K562 (cell line): ENCODE data around the gene PIH1D1. TPM values are rescaled to one million over a fixed set of nuclear protein-coding genes. Genes with fewer than 3 reads are reported as not detected.
A peak's percentile ranks its signal among the peaks of the same experiment; 100 is the strongest.

ENCODE experiments used
- ELF4 ChIP-seq: fragments of 450-650 bp; formaldehyde crosslinking; IDR thresholded peaks from 2 replicates; pipeline ENCODE4 v1.4.0; 2022; ENCODE audit warnings: missing genetic modification characterization
- GMEB1 ChIP-seq: fragments of 250-450 bp; sonication (Bioruptor Pico); IDR thresholded peaks from 2 replicates; pipeline ENCODE4 v1.4.0; 2020; ENCODE audit warnings: mild to moderate bottlenecking
- JUNB ChIP-seq: fragments of 450-650 bp; formaldehyde crosslinking; conservative IDR thresholded peaks from 2 replicates; pipeline ENCODE4 v1.4.0; 2020; ENCODE audit warnings: mild to moderate bottlenecking
- KAT7 ChIP-seq: sonication (generic); formaldehyde crosslinking; IDR thresholded peaks from 2 replicates; pipeline ENCODE4 v1.8.0; 2022; ENCODE audit warnings: missing genetic modification reagents, mild to moderate bottlenecking, borderline replicate concordance
- TBL1XR1 ChIP-seq, 2 experiments: IDR thresholded peaks; 2 replicates each; pipeline ENCODE4 v1.6.1; 2012; ENCODE audit warnings: improper control_type of control experiment in 2 of 2, low read length in 2 of 2, mild to moderate bottlenecking in 1 of 2
- THAP12 ChIP-seq: fragments of 250-450 bp; sonication (Bioruptor Pico); IDR thresholded peaks from 2 replicates; pipeline ENCODE4 v1.9.0; 2021; ENCODE audit warnings: mild to moderate bottlenecking, inconsistent platforms
- ZNF143 ChIP-seq: sonication (generic); formaldehyde crosslinking; IDR thresholded peaks from 2 replicates; pipeline ENCODE4 v1.9.0; 2022; ENCODE audit warnings: mild to moderate bottlenecking, missing genetic modification reagents
- polyA plus RNA-seq, 8 experiments: library from polyadenylated mRNA; depleted of rRNA in 4 of 8; stranded (reverse) in 5 of 8; unstranded in 3 of 8; fragments of >200 nt; fragmentation: Nextera tagmentation in 2 of 8; fragmentation: Illumina TruSeq in 1 of 8; extraction: Ambion mirVana in 2 of 8; extraction: Trizol in 1 of 8; gene quantifications; 2 replicates each; pipeline versions ENCODE4 v1.2.1 to v1.2.3, GENCODE V29; 2011 to 2014; ENCODE audit warnings: inconsistent platforms in 1 of 8, missing spikeins in 1 of 8
- total RNA-seq, 7 experiments: library from RNA; depleted of rRNA in 6 of 7; stranded (reverse); fragments of >200 nt in 6 of 7; fragmentation: Illumina TruSeq in 2 of 7; extraction: Trizol in 2 of 7; gene quantifications; 2 replicates each; pipeline versions ENCODE4 v1.2.1 to v1.2.3, GENCODE V29; 2011 to 2021; ENCODE audit warnings: low replicate concordance in 1 of 7
- TF ChIP-seq, protein P1 (sequence below): fragments of 250-450 bp; sonication (Bioruptor Pico); IDR thresholded peaks from 2 replicates; pipeline ENCODE4 v1.8.0; 2021; ENCODE audit warnings: borderline replicate concordance, mild to moderate bottlenecking, moderate library complexity; ENCODE audit not compliant: poor library complexity, severe bottlenecking
- TF ChIP-seq, protein P2 (sequence below): fragments of 450-650 bp; formaldehyde crosslinking; IDR thresholded peaks from 2 replicates; pipeline ENCODE4 v1.4.0; 2020; ENCODE audit warnings: mild to moderate bottlenecking, mixed read lengths
- TF ChIP-seq, protein P3 (sequence below), 3 experiments: IDR thresholded peaks in 2 of 3; conservative IDR thresholded peaks in 1 of 3; 2 replicates each; pipeline ENCODE4 v1.5.1; 2011 to 2012; ENCODE audit warnings: low read length in 3 of 3, mild to moderate bottlenecking in 3 of 3, control low read depth in 2 of 3, improper control_type of control experiment in 1 of 3, inconsistent platforms in 1 of 3, low read depth in 1 of 3, mixed read lengths in 1 of 3, moderate library complexity in 1 of 3; ENCODE audit not compliant: insufficient read depth in 2 of 3
- TF ChIP-seq, protein P4 (sequence below): IDR thresholded peaks from 2 replicates; pipeline ENCODE4 v1.6.1; 2016; ENCODE audit warnings: missing genetic modification characterization, missing compliant biosample characterization

The PIH1D1 gene
- total and polyA plus RNA-seq, 9 of the 15 experiments (the other 6 are each of a cell fraction or from before 2014, with no cell fraction given), result 26.5 to 224 (median 137) TPM

GRCh38 chr19:49451430-49452181, at the start of gene PIH1D1 (continued):
- TF ChIP-seq ZNF143 (CRISPR knock-in tag) (peak; percentile 71; the same call in 1 of the 2 replicates), ELF4 (no peak), THAP12 (CRISPR knock-in tag) (peak; percentile 66; the same call in 1 of the 2 replicates), JUNB (no peak), GMEB1 (CRISPR knock-in tag) (peak; percentile 60), KAT7 (CRISPR knock-in tag) (0 out of 2 replicates have a peak, but pooled peaks have one; percentile 57), TBL1XR1 (IDR thresholded peaks at IDR 0.05; ENCODE audit: low read length in 2 of 2) (0 out of 4 replicates have a peak, but pooled peaks of 1 of the 2 experiments have one; percentile 19)
- TF ChIP-seq, protein P1, sequence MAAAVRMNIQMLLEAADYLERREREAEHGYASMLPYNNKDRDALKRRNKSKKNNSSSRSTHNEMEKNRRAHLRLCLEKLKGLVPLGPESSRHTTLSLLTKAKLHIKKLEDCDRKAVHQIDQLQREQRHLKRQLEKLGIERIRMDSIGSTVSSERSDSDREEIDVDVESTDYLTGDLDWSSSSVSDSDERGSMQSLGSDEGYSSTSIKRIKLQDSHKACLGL (CRISPR knock-in tag), result no peak
- TF ChIP-seq, protein P2, sequence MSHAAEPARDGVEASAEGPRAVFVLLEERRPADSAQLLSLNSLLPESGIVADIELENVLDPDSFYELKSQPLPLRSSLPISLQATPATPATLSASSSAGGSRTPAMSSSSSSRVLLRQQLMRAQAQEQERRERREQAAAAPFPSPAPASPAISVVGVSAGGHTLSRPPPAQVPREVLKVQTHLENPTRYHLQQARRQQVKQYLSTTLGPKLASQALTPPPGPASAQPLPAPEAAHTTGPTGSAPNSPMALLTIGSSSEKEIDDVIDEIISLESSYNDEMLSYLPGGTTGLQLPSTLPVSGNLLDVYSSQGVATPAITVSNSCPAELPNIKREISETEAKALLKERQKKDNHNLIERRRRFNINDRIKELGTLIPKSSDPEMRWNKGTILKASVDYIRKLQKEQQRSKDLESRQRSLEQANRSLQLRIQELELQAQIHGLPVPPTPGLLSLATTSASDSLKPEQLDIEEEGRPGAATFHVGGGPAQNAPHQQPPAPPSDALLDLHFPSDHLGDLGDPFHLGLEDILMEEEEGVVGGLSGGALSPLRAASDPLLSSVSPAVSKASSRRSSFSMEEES, result no peak
- TF ChIP-seq, protein P3, sequence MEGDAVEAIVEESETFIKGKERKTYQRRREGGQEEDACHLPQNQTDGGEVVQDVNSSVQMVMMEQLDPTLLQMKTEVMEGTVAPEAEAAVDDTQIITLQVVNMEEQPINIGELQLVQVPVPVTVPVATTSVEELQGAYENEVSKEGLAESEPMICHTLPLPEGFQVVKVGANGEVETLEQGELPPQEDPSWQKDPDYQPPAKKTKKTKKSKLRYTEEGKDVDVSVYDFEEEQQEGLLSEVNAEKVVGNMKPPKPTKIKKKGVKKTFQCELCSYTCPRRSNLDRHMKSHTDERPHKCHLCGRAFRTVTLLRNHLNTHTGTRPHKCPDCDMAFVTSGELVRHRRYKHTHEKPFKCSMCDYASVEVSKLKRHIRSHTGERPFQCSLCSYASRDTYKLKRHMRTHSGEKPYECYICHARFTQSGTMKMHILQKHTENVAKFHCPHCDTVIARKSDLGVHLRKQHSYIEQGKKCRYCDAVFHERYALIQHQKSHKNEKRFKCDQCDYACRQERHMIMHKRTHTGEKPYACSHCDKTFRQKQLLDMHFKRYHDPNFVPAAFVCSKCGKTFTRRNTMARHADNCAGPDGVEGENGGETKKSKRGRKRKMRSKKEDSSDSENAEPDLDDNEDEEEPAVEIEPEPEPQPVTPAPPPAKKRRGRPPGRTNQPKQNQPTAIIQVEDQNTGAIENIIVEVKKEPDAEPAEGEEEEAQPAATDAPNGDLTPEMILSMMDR (IDR thresholded peaks at IDR 0.05 in 2 of 3, conservative IDR thresholded peaks at IDR 0.05 in 1 of 3; ENCODE audit: insufficient read depth in 2 of 3, low read depth in 1 of 3, low read length in 3 of 3), result peak in 1 of 3 experiments; percentile 34; a peak in 2 of 6 replicates
- TF ChIP-seq, protein P4, sequence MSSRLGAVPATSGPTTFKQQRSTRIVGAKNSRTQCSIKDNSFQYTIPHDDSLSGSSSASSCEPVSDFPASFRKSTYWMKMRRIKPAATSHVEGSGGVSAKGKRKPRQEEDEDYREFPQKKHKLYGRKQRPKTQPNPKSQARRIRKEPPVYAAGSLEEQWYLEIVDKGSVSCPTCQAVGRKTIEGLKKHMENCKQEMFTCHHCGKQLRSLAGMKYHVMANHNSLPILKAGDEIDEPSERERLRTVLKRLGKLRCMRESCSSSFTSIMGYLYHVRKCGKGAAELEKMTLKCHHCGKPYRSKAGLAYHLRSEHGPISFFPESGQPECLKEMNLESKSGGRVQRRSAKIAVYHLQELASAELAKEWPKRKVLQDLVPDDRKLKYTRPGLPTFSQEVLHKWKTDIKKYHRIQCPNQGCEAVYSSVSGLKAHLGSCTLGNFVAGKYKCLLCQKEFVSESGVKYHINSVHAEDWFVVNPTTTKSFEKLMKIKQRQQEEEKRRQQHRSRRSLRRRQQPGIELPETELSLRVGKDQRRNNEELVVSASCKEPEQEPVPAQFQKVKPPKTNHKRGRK, result no peak
